Measurements from ENCODE around the gene RPS8.

- no peak for TF ChIP-seq CTCF (IDR thresholded peaks at IDR 0.05)
- no peak for TF ChIP-seq POLR2AphosphoS5 (IDR thresholded peaks at IDR 0.05; ENCODE audit: low read depth, low read length)
- no peak for TF ChIP-seq SIN3A (IDR thresholded peaks at IDR 0.05; ENCODE audit: borderline replicate concordance, insufficient read depth, low read depth, low read length)
- no peak for TF ChIP-seq REST (IDR thresholded peaks at IDR 0.05; ENCODE audit: insufficient read depth in 1 of 2, low read depth in 2 of 2, low read length in 1 of 2)
- no peak for TF ChIP-seq TCF7L2 (IDR thresholded peaks at IDR 0.05; ENCODE audit: low read depth, low read length)
Measured at GRCh38 chr1:44747878-44748277, 27.5 kb upstream of the RPS8 start.

Measured in Panc1 (cell line).